GM23338 (cell line): ENCODE results near the gene KRTAP16-1. TPM values are rescaled to one million over a fixed set of nuclear protein-coding genes. Genes with fewer than 3 reads are reported as not detected.

Experiments used
- ATAC-seq: fragments of 200-7000 bp; cut with Tn5 transposase; 3 replicates; pipeline ENCODE4 v1.9.1; 2020
- DNase-seq: peaks from one replicate; pipeline ENCODE4 v3.0.0-alpha.2; 2015; ENCODE audit warnings: low spot score
- H2AFZ ChIP-seq: fragments of 200-600 bp; sonication (generic); 2 replicates; pipeline ENCODE4 v1.8.0; 2016; ENCODE audit warnings: antibody characterized with exemption, mild to moderate bottlenecking, moderate library complexity
- H3F3A ChIP-seq: fragments of 200-600 bp; sonication (generic); replicated peaks from 2 replicates; pipeline ENCODE4 v1.8.0; 2017; ENCODE audit warnings: antibody characterized with exemption, mixed run types, low read depth
- H3K27ac ChIP-seq: fragments of 200-600 bp; sonication (generic); 2 replicates; pipeline ENCODE4 v1.6.1; 2016; ENCODE audit warnings: low read depth
- H3K27me3 ChIP-seq: fragments of 200-600 bp; sonication (generic); 2 replicates; pipeline ENCODE4 v1.8.0; 2016; ENCODE audit warnings: mild to moderate bottlenecking, mixed run types, moderate library complexity; ENCODE audit not compliant: insufficient read depth
- H3K36me3 ChIP-seq: fragments of 200-600 bp; sonication (generic); 2 replicates; pipeline ENCODE4 v1.8.0; 2016; ENCODE audit warnings: mild to moderate bottlenecking; ENCODE audit not compliant: insufficient read depth
- H3K4me1 ChIP-seq: fragments of 200-600 bp; sonication (generic); 2 replicates; pipeline ENCODE4 v1.8.0; 2016; ENCODE audit warnings: mild to moderate bottlenecking, moderate library complexity; ENCODE audit not compliant: insufficient read depth
- H3K4me2 ChIP-seq: fragments of 200-600 bp; sonication (generic); 2 replicates; pipeline ENCODE4 v1.7.1; 2017; ENCODE audit warnings: mixed run types
- H3K4me3 ChIP-seq: fragments of 200-600 bp; sonication (generic); 2 replicates; pipeline ENCODE4 v1.6.1; 2016; ENCODE audit warnings: mixed run types
- H3K79me2 ChIP-seq: fragments of 200-600 bp; sonication (generic); replicated peaks from 2 replicates; pipeline ENCODE4 v1.8.0; 2017; ENCODE audit warnings: mild to moderate bottlenecking; ENCODE audit not compliant: insufficient read depth
- H3K9me2 ChIP-seq: fragments of 200-600 bp; sonication (generic); 2 replicates; pipeline ENCODE4 v1.8.0; 2017; ENCODE audit not compliant: insufficient read depth
- H4K20me1 ChIP-seq: fragments of 200-600 bp; sonication (generic); replicated peaks from 2 replicates; pipeline ENCODE4 v1.8.0; 2017; ENCODE audit warnings: mild to moderate bottlenecking; ENCODE audit not compliant: insufficient read depth
- H3K27ac Mint-ChIP-seq: 2 replicates; pipeline ENCODE4 v1.8.0; 2020; ENCODE audit warnings: inconsistent platforms, mild to moderate bottlenecking, moderate library complexity, mixed read lengths
- H3K27me3 Mint-ChIP-seq: 3 replicates; pipeline ENCODE4 v1.8.0; 2022; ENCODE audit warnings: low read depth, mild to moderate bottlenecking, moderate library complexity, mixed read lengths, inconsistent platforms; ENCODE audit not compliant: insufficient read depth, poor library complexity
- H3K36me3 Mint-ChIP-seq: 3 replicates; pipeline ENCODE4 v1.8.0; 2021; ENCODE audit warnings: low read depth, mild to moderate bottlenecking, inconsistent platforms, moderate library complexity, mixed read lengths
- H3K4me1 Mint-ChIP-seq: 3 replicates; pipeline ENCODE4 v1.8.0; 2020; ENCODE audit warnings: mild to moderate bottlenecking, inconsistent platforms, mixed read lengths
- H3K4me3 Mint-ChIP-seq: 3 replicates; pipeline ENCODE4 v1.8.0; 2021; ENCODE audit warnings: moderate library complexity, mild to moderate bottlenecking, inconsistent platforms, mixed read lengths
- H3K9me3 Mint-ChIP-seq: 3 replicates; pipeline ENCODE4 v1.8.0; 2020; ENCODE audit warnings: moderate library complexity, mild to moderate bottlenecking, inconsistent platforms, mixed read lengths
- CREB1 ChIP-seq: fragments of 250-450 bp; sonication (Bioruptor Pico); IDR thresholded peaks from 2 replicates; pipeline ENCODE4 v1.5.0; 2020; ENCODE audit warnings: low read depth, mild to moderate bottlenecking, moderate library complexity
- CTCF ChIP-seq, 2 experiments: fragments of 200-600 bp in 1 of 2; sonication (generic) in 1 of 2; conservative IDR thresholded peaks; 2 replicates each; pipeline versions ENCODE4 v1.5.1 to v1.6.1; 2016 to 2017; ENCODE audit warnings: antibody characterized with exemption in 2 of 2, low read depth in 2 of 2, mild to moderate bottlenecking in 2 of 2, moderate library complexity in 1 of 2
- ETS1 ChIP-seq: IDR thresholded peaks from 2 replicates; pipeline ENCODE4 v1.6.1; 2016; ENCODE audit warnings: antibody characterized with exemption
- EZH2 ChIP-seq: fragments of 200-600 bp; sonication (generic); IDR thresholded peaks from one replicate; pipeline ENCODE4 v1.8.0; 2017; ENCODE audit warnings: antibody characterized with exemption, mild to moderate bottlenecking, low read depth; ENCODE audit not compliant: unreplicated experiment
- EZH2phosphoT487 ChIP-seq: fragments of 200-600 bp; sonication (generic); IDR thresholded peaks from one replicate; pipeline ENCODE4 v1.8.1; 2018; ENCODE audit warnings: antibody characterized with exemption; ENCODE audit not compliant: unreplicated experiment
- JUNB ChIP-seq: IDR thresholded peaks from one replicate; pipeline ENCODE4 v1.6.1; 2016; ENCODE audit warnings: antibody characterized with exemption; ENCODE audit not compliant: unreplicated experiment
- NANOG ChIP-seq: IDR thresholded peaks from 2 replicates; pipeline ENCODE4 v1.6.1; 2016; ENCODE audit warnings: antibody characterized with exemption, borderline replicate concordance
- POLR2AphosphoS5 ChIP-seq: IDR thresholded peaks from 2 replicates; pipeline ENCODE4 v1.6.1; 2016; ENCODE audit warnings: antibody characterized with exemption, low read depth
- REST ChIP-seq: IDR thresholded peaks from one replicate; pipeline ENCODE4 v1.6.1; 2018; ENCODE audit warnings: antibody characterized with exemption; ENCODE audit not compliant: unreplicated experiment
- STAT1 ChIP-seq: IDR thresholded peaks from one replicate; pipeline ENCODE4 v1.6.1; 2016; ENCODE audit warnings: antibody characterized with exemption; ENCODE audit not compliant: unreplicated experiment
- ZNF114 ChIP-seq: fragments of 250-450 bp; sonication (Bioruptor Pico); IDR thresholded peaks from 2 replicates; pipeline ENCODE4 v1.5.0; 2020; ENCODE audit warnings: mild to moderate bottlenecking, moderate library complexity
- ZNF331 ChIP-seq: fragments of 250-450 bp; sonication (Bioruptor Pico); IDR thresholded peaks from 2 replicates; pipeline ENCODE4 v1.5.0; 2020; ENCODE audit warnings: low read depth, mild to moderate bottlenecking, moderate library complexity
- ZNF462 ChIP-seq: fragments of 250-450 bp; sonication (Bioruptor Pico); IDR thresholded peaks from 2 replicates; pipeline ENCODE4 v1.5.0; 2020; ENCODE audit warnings: mild to moderate bottlenecking, moderate library complexity
- polyA plus RNA-seq: library from polyadenylated mRNA; unstranded; fragments of >200 nt; fragmentation: Nextera tagmentation; extraction: Ambion mirVana; gene quantifications from 2 replicates; pipeline ENCODE4 v1.2.1, GENCODE V29; 2016
- total RNA-seq: library from RNA; depleted of rRNA; stranded (reverse); fragments of >200 nt; shearing (Covaris generic); gene quantifications from 2 replicates; pipeline ENCODE4 v1.2.3, GENCODE V29; 2014

The KRTAP16-1 gene
- total and polyA plus RNA-seq, 2 experiments from 2014 or later = not detected

GRCh38 chr17:41331606-41332005 is 22.5 kb upstream of the KRTAP16-1 start:
- Histone ChIP-seq H3K4me3 (no peak overlapping the region), H3K27ac (no peak overlapping the region), H2AFZ (no peak overlapping the region), H3F3A (no peaks in the 10 kb centered on the region), H3K36me3 (no peaks in the 10 kb centered on the region), H3K79me2 (no peaks in the 10 kb centered on the region), H3K4me2 (no peak overlapping the region), H4K20me1 (no peaks in the 10 kb centered on the region), H3K4me1 (no peaks in the 10 kb centered on the region), H3K27me3 (no peaks in the 10 kb centered on the region), H3K9me2 (no peaks in the 10 kb centered on the region; the same call in 1 of the 2 replicates)
- H3K4me1 Mint-ChIP-seq = no peaks in the 10 kb centered on the region
- H3K4me3 Mint-ChIP-seq = no peak overlapping the region
- no peak for ATAC-seq
- no peaks in the 10 kb centered on the region for H3K36me3 Mint-ChIP-seq
- no peak overlapping the region for H3K27ac Mint-ChIP-seq
- peaks cover 8% of the 10 kb centered on the region for H3K27me3 Mint-ChIP-seq
- no peak for DNase-seq
- H3K9me3 Mint-ChIP-seq = peaks cover 2% of the 10 kb centered on the region; the same call in 1 of the 3 replicates
- TF ChIP-seq NANOG (no peak), REST (no peak), EZH2phosphoT487 (no peak), ETS1 (no peak), JUNB (no peak), POLR2AphosphoS5 (no peak), CTCF (conservative IDR thresholded peaks at IDR 0.05; ENCODE audit: low read depth in 2 of 2) (no peak), CREB1 (CRISPR knock-in tag) (no peak), STAT1 (no peak), ZNF462 (no peak), ZNF114 (CRISPR knock-in tag) (no peak), EZH2 (no peak), ZNF331 (CRISPR knock-in tag) (no peak)
